ENCODE results near the gene BHLHA15. TPM values are rescaled to one million over a fixed set of nuclear protein-coding genes. Genes with fewer than 3 reads are reported as not detected.

The BHLHA15 gene
- total and polyA plus RNA-seq, 2 of the 13 experiments (the other 11 are each of a cell fraction or from before 2014, with no cell fraction given), result 1.9 to 6.1 TPM

- TF ChIP-seq HES4 (CRISPR knock-in tag; IDR thresholded peaks at IDR 0.05; ENCODE audit: borderline replicate concordance) (no peak), ZNF274 (CRISPR knock-in tag; IDR thresholded peaks at IDR 0.05) (no peak), ZNF225 (CRISPR knock-in tag; IDR thresholded peaks at IDR 0.05) (no peak), ZNF674 (CRISPR knock-in tag; IDR thresholded peaks at IDR 0.05; ENCODE audit: low read depth) (no peak)
Measured at GRCh38 chr7:98232263-98232585, 21.0 kb downstream of the BHLHA15 start (continued).

GRCh38 chr7:98232799-98233198, 21.6 kb downstream of the BHLHA15 start:
- in situ Hi-C loops (cut with HindIII; ENCODE audit: extremely low pct_ligation_motif_present, low pct_unique_long_range_greater_than_20kb) (no loop called here), intact Hi-C loops (cut with micrococcal nuclease; ENCODE audit: unreplicated experiment) (no loop called here)
- ChIA-PET CTCF (ENCODE audit: low intra/inter-chr PET ratio, low total read pairs) (no interaction called here), POLR2A (no interaction called here)
- no peak for ATAC-seq
- no peaks in the 10 kb centered on the region for H3K79me2 ChIP-seq (ENCODE audit: insufficient read depth, low read length)
- no peaks in the 10 kb centered on the region for H4K20me1 ChIP-seq (ENCODE audit: insufficient read depth, low read length)
- no peak overlapping the region for H3K4me2 ChIP-seq (ENCODE audit: low read depth, low read length)
- H3K9ac ChIP-seq (ENCODE audit: insufficient read depth, low read depth, low read length), result no peak overlapping the region
- no peak overlapping the region for H3K27ac ChIP-seq (ENCODE audit: extremely low read length, insufficient read depth, low read length)
- no peaks in the 10 kb centered on the region for H3K9me3 ChIP-seq (ENCODE audit: low read length)
- H3K36me3 ChIP-seq (replicated peaks in 1 of 2; ENCODE audit: control insufficient read depth in 1 of 2, insufficient read depth in 2 of 2, low read length in 2 of 2), result no peaks in the 10 kb centered on the region; a peak in 1 of 5 replicates
- 88% methylated on average over 15 of the region's 16 CpGs for WGBS (ENCODE audit: low lambda C conversion rate)
- BruUV-seq (replicated peaks), result no TSS peak
- no peak for DNase-seq (ENCODE audit: low spot score)
- H2AFZ ChIP-seq (ENCODE audit: low read length), result no peak overlapping the region
- H3K4me3 ChIP-seq (replicated peaks in 1 of 3; ENCODE audit: insufficient read depth in 1 of 3, low read depth in 2 of 3, low read length in 3 of 3), result no peak overlapping the region
- TF ChIP-seq ZNF792 (CRISPR knock-in tag; IDR thresholded peaks at IDR 0.05) (no peak), MLX (CRISPR knock-in tag; IDR thresholded peaks at IDR 0.05) (no peak), ZNF558 (CRISPR knock-in tag; IDR thresholded peaks at IDR 0.05; ENCODE audit: borderline replicate concordance) (no peak), RXRA (CRISPR knock-in tag; IDR thresholded peaks at IDR 0.05) (no peak), ZNF275 (CRISPR knock-in tag; IDR thresholded peaks at IDR 0.05; ENCODE audit: borderline replicate concordance) (no peak), HCFC1 (IDR thresholded peaks at IDR 0.05; ENCODE audit: low read depth, low read length) (no peak), ZNF24 (IDR thresholded peaks at IDR 0.05) (no peak), ATM (IDR thresholded peaks at IDR 0.05; ENCODE audit: borderline replicate concordance) (no peak), ZIK1 (CRISPR knock-in tag; IDR thresholded peaks at IDR 0.05; ENCODE audit: borderline replicate concordance, low read depth) (no peak)
- TF ChIP-seq, protein P1, sequence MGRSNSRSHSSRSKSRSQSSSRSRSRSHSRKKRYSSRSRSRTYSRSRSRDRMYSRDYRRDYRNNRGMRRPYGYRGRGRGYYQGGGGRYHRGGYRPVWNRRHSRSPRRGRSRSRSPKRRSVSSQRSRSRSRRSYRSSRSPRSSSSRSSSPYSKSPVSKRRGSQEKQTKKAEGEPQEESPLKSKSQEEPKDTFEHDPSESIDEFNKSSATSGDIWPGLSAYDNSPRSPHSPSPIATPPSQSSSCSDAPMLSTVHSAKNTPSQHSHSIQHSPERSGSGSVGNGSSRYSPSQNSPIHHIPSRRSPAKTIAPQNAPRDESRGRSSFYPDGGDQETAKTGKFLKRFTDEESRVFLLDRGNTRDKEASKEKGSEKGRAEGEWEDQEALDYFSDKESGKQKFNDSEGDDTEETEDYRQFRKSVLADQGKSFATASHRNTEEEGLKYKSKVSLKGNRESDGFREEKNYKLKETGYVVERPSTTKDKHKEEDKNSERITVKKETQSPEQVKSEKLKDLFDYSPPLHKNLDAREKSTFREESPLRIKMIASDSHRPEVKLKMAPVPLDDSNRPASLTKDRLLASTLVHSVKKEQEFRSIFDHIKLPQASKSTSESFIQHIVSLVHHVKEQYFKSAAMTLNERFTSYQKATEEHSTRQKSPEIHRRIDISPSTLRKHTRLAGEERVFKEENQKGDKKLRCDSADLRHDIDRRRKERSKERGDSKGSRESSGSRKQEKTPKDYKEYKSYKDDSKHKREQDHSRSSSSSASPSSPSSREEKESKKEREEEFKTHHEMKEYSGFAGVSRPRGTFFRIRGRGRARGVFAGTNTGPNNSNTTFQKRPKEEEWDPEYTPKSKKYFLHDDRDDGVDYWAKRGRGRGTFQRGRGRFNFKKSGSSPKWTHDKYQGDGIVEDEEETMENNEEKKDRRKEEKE (IDR thresholded peaks at IDR 0.05), result no peak
- FAIRE-seq, result no peak
- H3K4me1 ChIP-seq (ENCODE audit: insufficient read depth, low read length), result peaks cover 23% of the 10 kb centered on the region
- no peaks in the 10 kb centered on the region for H3K27me3 ChIP-seq (ENCODE audit: control insufficient read depth in 1 of 2, insufficient read depth in 2 of 2, low read length in 2 of 2)

Measured in HepG2 (cell line).